Gastroesophageal sphincter (tissue), 3 donors: ENCODE measurements around the gene PPL.

ENCODE experiments used
- POLR2A ChIP-seq, 2 donors: fragments of 450-650 bp; IDR thresholded peaks; one replicate each; pipeline ENCODE4 v1.6.1; 2017; ENCODE audit warnings: antibody characterized with exemption in 2 of 2, mild to moderate bottlenecking in 2 of 2, moderate library complexity in 1 of 2
- TF ChIP-seq, protein P1 (sequence below), 4 experiments: fragments of 200-600 bp in 2 of 4; fragments of 450-650 bp in 2 of 4; sonication (generic) in 1 of 4; IDR thresholded peaks; one replicate each; pipeline ENCODE4 v1.5.1; 2017 to 2019; ENCODE audit warnings: antibody characterized with exemption in 4 of 4, mild to moderate bottlenecking in 2 of 4, moderate library complexity in 2 of 4

DNA sequence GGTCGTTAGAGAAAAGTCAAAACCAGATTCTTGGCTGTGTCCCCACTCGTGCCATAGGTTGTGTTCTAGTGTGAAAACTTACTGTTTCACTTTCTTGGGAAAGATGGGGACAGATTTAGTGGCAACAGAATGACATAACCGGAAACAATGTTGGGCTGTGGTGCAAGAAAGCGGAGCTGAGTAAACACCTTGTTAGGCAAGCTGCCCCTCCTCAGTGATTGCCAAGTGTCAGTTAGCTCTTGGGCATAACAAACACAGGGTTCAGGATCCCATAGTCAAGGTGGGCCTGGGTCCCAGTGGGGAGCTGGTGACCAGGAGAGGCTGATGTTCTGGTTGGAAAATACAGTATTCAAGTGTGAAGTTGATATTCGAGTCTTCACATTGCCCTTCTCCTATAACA is 74.3 kb downstream of the PPL start:
- TF ChIP-seq POLR2A (IDR thresholded peaks at IDR 0.05) = no peak
- TF ChIP-seq, protein P1, sequence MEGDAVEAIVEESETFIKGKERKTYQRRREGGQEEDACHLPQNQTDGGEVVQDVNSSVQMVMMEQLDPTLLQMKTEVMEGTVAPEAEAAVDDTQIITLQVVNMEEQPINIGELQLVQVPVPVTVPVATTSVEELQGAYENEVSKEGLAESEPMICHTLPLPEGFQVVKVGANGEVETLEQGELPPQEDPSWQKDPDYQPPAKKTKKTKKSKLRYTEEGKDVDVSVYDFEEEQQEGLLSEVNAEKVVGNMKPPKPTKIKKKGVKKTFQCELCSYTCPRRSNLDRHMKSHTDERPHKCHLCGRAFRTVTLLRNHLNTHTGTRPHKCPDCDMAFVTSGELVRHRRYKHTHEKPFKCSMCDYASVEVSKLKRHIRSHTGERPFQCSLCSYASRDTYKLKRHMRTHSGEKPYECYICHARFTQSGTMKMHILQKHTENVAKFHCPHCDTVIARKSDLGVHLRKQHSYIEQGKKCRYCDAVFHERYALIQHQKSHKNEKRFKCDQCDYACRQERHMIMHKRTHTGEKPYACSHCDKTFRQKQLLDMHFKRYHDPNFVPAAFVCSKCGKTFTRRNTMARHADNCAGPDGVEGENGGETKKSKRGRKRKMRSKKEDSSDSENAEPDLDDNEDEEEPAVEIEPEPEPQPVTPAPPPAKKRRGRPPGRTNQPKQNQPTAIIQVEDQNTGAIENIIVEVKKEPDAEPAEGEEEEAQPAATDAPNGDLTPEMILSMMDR (IDR thresholded peaks at IDR 0.05) = no peak
